Endothelial cell of umbilical vein (primary cell): ENCODE data around the gene SDCBP2. TPM values are rescaled to one million over a fixed set of nuclear protein-coding genes. Genes with fewer than 3 reads are reported as not detected.

Experiments
- BruUV-seq: library from RNA; stranded (reverse); fragments of 400-500 nt; replicated peaks from 2 replicates; lab custom pipeline; 2021; lab: Mats Ljungman, UMichigan
- CTCF ChIA-PET: fragments of 300-600, 350-600 bp; sonication (Branson Sonifier 250); formaldehyde crosslinking; loops from one replicate; lab custom pipeline; 2021; ENCODE audit warnings: antibody characterized with exemption, inconsistent platforms; lab: Charles Lee
- POLR2A ChIA-PET: fragments of 300-600, 350-600 bp; sonication (Branson Sonifier 250); formaldehyde crosslinking; loops from one replicate; lab custom pipeline; 2021; ENCODE audit warnings: antibody characterized with exemption, inconsistent platforms; lab: Charles Lee
- DNase-seq: peaks from one replicate; pipeline ENCODE4 v3.0.0-alpha.2; 2011; ENCODE audit warnings: low read depth, low spot score
- FAIRE-seq: peaks from 2 replicates; lab custom pipeline; 2011; peaks lifted over from hg19 to GRCh38; lab: Jason Lieb, UNC
- H2AFZ ChIP-seq: 2 replicates; pipeline ENCODE4 v1.6.0; 2012; ENCODE audit warnings: low read depth, low read length, control low read depth, inconsistent platforms
- H3K27ac ChIP-seq: 2 replicates; pipeline ENCODE4 v1.5.1; 2011; ENCODE audit warnings: low read depth, mild to moderate bottlenecking, control low read depth, low read length, moderate library complexity; ENCODE audit not compliant: insufficient read depth
- H3K27me3 ChIP-seq, 2 experiments: 2 replicates each; pipeline versions ENCODE4 v1.6.0 to v1.6.1; 2011; ENCODE audit warnings: low read length in 2 of 2, mixed read lengths in 1 of 2; ENCODE audit not compliant: control insufficient read depth in 2 of 2, insufficient read depth in 2 of 2
- H3K36me3 ChIP-seq, 2 experiments: 2 replicates in 1 of 2; 3 replicates in 1 of 2; pipeline ENCODE4 v1.5.1; 2011; ENCODE audit warnings: low read length in 2 of 2, mild to moderate bottlenecking in 1 of 2, moderate library complexity in 1 of 2; ENCODE audit not compliant: control insufficient read depth in 2 of 2, insufficient read depth in 2 of 2; ENCODE audit errors: extremely low read depth in 1 of 2
- H3K4me1 ChIP-seq: 3 replicates; pipeline ENCODE4 v1.5.1; 2011; ENCODE audit warnings: mild to moderate bottlenecking, low read length; ENCODE audit not compliant: control insufficient read depth, insufficient read depth; ENCODE audit errors: extremely low read depth
- H3K4me2 ChIP-seq: 2 replicates; pipeline ENCODE4 v1.6.1; 2011; ENCODE audit warnings: low read length, control low read depth, mixed read lengths; ENCODE audit not compliant: insufficient read depth
- H3K4me3 ChIP-seq, 3 experiments: fragments of 200-600 bp in 1 of 3; sonication (generic), shearing (Covaris generic) in 1 of 3; replicated peaks in 1 of 3; 2 replicates each; pipeline ENCODE4 v1.5.1; 2011 to 2016; ENCODE audit warnings: control low read depth in 3 of 3, low read length in 3 of 3, mild to moderate bottlenecking in 2 of 3, inconsistent platforms in 1 of 3, low read depth in 1 of 3, moderate library complexity in 1 of 3; ENCODE audit not compliant: insufficient read depth in 1 of 3
- H3K79me2 ChIP-seq: 2 replicates; pipeline ENCODE4 v1.6.0; 2012; ENCODE audit warnings: low read length, inconsistent platforms; ENCODE audit not compliant: control insufficient read depth, insufficient read depth
- H3K9ac ChIP-seq: replicated peaks from 2 replicates; pipeline ENCODE3; 2011; ENCODE audit warnings: low read length, control low read depth; ENCODE audit not compliant: insufficient read depth; ENCODE audit errors: extremely low read depth
- H3K9me1 ChIP-seq: replicated peaks from 3 replicates; pipeline ENCODE4 v1.6.0; 2011; ENCODE audit warnings: mild to moderate bottlenecking, low read length; ENCODE audit not compliant: control insufficient read depth, insufficient read depth; ENCODE audit errors: extremely low read depth
- H3K9me3 ChIP-seq: replicated peaks from 2 replicates; pipeline ENCODE4 v1.5.1; 2012; ENCODE audit warnings: low read length, inconsistent platforms; ENCODE audit not compliant: control insufficient read depth, insufficient read depth
- H4K20me1 ChIP-seq: replicated peaks from 2 replicates; pipeline ENCODE3; 2011; ENCODE audit warnings: mild to moderate bottlenecking, low read length; ENCODE audit not compliant: control insufficient read depth, insufficient read depth; ENCODE audit errors: extremely low read depth
- EZH2 ChIP-seq: IDR thresholded peaks from 2 replicates; pipeline ENCODE4 v1.6.1; 2012; ENCODE audit warnings: borderline replicate concordance, low read depth, mild to moderate bottlenecking, moderate library complexity, low read length, inconsistent platforms; ENCODE audit not compliant: severe bottlenecking
- FOS ChIP-seq: IDR thresholded peaks from 2 replicates; pipeline ENCODE4 v1.6.1; 2011; ENCODE audit warnings: mild to moderate bottlenecking, low read length, moderate library complexity, borderline replicate concordance; ENCODE audit not compliant: insufficient read depth
- GATA2 ChIP-seq: IDR thresholded peaks from 2 replicates; pipeline ENCODE4 v1.7.0; 2011; ENCODE audit warnings: low read depth, mild to moderate bottlenecking, moderate library complexity, mixed read lengths, low read length; ENCODE audit not compliant: insufficient read length, insufficient read depth
- JUN ChIP-seq: IDR thresholded peaks from 2 replicates; pipeline ENCODE4 v1.6.1; 2011; ENCODE audit warnings: borderline replicate concordance, low read depth; ENCODE audit not compliant: insufficient read length, insufficient read depth
- MYC ChIP-seq: IDR thresholded peaks from one replicate; pipeline ENCODE4 v1.6.1; 2011; ENCODE audit warnings: mild to moderate bottlenecking, low read depth, low read length
- POLR2A ChIP-seq: IDR thresholded peaks from 2 replicates; pipeline ENCODE4 v1.6.1; 2012; ENCODE audit warnings: low read depth, mild to moderate bottlenecking, control low read depth, low read length
- POLR2AphosphoS5 ChIP-seq: IDR thresholded peaks from 2 replicates; pipeline ENCODE4 v1.6.1; 2012; ENCODE audit warnings: low read depth, mild to moderate bottlenecking, control low read depth, low read length, moderate library complexity; ENCODE audit not compliant: insufficient read depth
- dilution Hi-C: fragments of 300-500 bp; cut with MboI; formaldehyde crosslinking; loops from one replicate; pipeline ENCODE4 v1.15.0; 2019; ENCODE audit warnings: low sequenced_read_pairs; ENCODE audit not compliant: extremely low pct_ligation_motif_present
- intact Hi-C: fragments of 100-400 bp; cut with micrococcal nuclease; formaldehyde crosslinking; loops from one replicate; pipeline ENCODE4 v1.10.0; 2022
- polyA plus RNA-seq, 4 experiments: library from polyadenylated mRNA; depleted of rRNA in 3 of 4; stranded (reverse) in 3 of 4; unstranded in 1 of 4; fragments of >200 nt; gene quantifications; 2 replicates each; pipeline versions ENCODE4 v1.2.1 to v1.2.3, GENCODE V29; 2011 to 2012; ENCODE audit warnings: missing spikeins in 1 of 4
- total RNA-seq: library from RNA; stranded (reverse); gene quantifications from 2 replicates; pipeline ENCODE4 v1.2.3, GENCODE V29; 2021
- TF ChIP-seq, protein P1 (sequence below), 2 donors: IDR thresholded peaks; 1 replicate in 1 of 2; 2 replicates in 1 of 2; pipeline ENCODE4 v1.5.1; 2011; ENCODE audit warnings: low read length in 2 of 2, mild to moderate bottlenecking in 2 of 2, moderate library complexity in 2 of 2, control low read depth in 1 of 2, inconsistent platforms in 1 of 2, low read depth in 1 of 2; ENCODE audit not compliant: insufficient read depth in 1 of 2; ENCODE audit errors: extremely low read depth in 1 of 2
- TF ChIP-seq, protein P2 (sequence below): IDR thresholded peaks from 2 replicates; pipeline ENCODE4 v1.6.1; 2011; ENCODE audit not compliant: insufficient read depth, insufficient read length

Gene SDCBP2
- total and polyA plus RNA-seq, 2 donors (not counting 3 experiments of a cell fraction or from before 2014, with no cell fraction given) = 6.9 to 9.0 TPM

DNA sequence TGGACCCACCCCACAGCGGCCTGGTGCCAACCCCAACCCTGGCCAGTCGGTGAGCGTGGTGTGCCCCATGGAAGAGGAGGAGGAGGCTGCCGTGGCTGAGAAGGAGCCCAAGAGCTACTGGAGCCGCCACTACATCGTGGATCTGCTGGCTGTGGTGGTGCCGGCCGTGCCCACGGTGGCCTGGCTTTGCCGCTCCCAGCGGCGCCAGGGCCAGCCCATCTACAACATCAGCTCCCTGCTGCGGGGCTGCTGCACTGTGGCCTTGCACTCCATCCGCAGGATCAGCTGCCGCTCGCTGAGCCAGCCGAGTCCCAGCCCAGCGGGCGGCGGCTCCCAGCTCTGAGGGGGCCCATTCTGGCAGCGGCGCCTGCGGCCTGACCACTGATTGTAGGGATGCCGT lies 23.2 kb downstream of the SDCBP2 start:
- no peak overlapping the region for H3K4me3 ChIP-seq
- no peak overlapping the region for H2AFZ ChIP-seq
- H3K4me2 ChIP-seq = no peak overlapping the region
- CTCF ChIA-PET = no interaction called here
- peaks cover 0 to 5% of the 10 kb centered on the region in 2 experiments for H3K36me3 ChIP-seq
- POLR2A ChIA-PET = no interaction called here
- no peaks in the 10 kb centered on the region for H4K20me1 ChIP-seq
- no peak overlapping the region for H3K9ac ChIP-seq
- H3K9me3 ChIP-seq = no peaks in the 10 kb centered on the region
- TF ChIP-seq JUN (no peak), EZH2 (no peak), POLR2A (no peak), MYC (no peak), GATA2 (no peak), POLR2AphosphoS5 (no peak), FOS (no peak)
- TF ChIP-seq, protein P1, sequence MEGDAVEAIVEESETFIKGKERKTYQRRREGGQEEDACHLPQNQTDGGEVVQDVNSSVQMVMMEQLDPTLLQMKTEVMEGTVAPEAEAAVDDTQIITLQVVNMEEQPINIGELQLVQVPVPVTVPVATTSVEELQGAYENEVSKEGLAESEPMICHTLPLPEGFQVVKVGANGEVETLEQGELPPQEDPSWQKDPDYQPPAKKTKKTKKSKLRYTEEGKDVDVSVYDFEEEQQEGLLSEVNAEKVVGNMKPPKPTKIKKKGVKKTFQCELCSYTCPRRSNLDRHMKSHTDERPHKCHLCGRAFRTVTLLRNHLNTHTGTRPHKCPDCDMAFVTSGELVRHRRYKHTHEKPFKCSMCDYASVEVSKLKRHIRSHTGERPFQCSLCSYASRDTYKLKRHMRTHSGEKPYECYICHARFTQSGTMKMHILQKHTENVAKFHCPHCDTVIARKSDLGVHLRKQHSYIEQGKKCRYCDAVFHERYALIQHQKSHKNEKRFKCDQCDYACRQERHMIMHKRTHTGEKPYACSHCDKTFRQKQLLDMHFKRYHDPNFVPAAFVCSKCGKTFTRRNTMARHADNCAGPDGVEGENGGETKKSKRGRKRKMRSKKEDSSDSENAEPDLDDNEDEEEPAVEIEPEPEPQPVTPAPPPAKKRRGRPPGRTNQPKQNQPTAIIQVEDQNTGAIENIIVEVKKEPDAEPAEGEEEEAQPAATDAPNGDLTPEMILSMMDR (IDR thresholded peaks at IDR 0.05; ENCODE audit: extremely low read depth in 1 of 2, insufficient read depth in 1 of 2, low read depth in 1 of 2, low read length in 2 of 2) = no peak
- TF ChIP-seq, protein P2, sequence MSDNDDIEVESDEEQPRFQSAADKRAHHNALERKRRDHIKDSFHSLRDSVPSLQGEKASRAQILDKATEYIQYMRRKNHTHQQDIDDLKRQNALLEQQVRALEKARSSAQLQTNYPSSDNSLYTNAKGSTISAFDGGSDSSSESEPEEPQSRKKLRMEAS = no peak
- dilution Hi-C loops = loop anchor here (25.0 kb wide), 1 partner anchor 132 kb away; no protein-coding TSS in a partner anchor
- DNase-seq (no peak), FAIRE-seq (no peak)
- no peaks in the 10 kb centered on the region for H3K79me2 ChIP-seq
- no peaks in the 10 kb centered on the region for H3K9me1 ChIP-seq
- H3K27ac ChIP-seq = no peak overlapping the region
- intact Hi-C loops = loop anchor here (10.0 kb wide), 1 partner anchor 191 kb away; the partner anchor contains the start of gene PSMF1
- peaks cover 6% of the 10 kb centered on the region for H3K4me1 ChIP-seq
- no TSS peak for BruUV-seq
- no peaks in the 10 kb centered on the region for H3K27me3 ChIP-seq
